ENCODE data around the gene NIPAL3. TPM values are rescaled to one million over a fixed set of nuclear protein-coding genes. Genes with fewer than 3 reads are reported as not detected.
A peak's percentile ranks its signal among the peaks of the same experiment; 100 is the strongest.
"Not testable (repeated sequence)": the region's sequence is repeated elsewhere in the genome, so short reads cannot be mapped to it uniquely, and the experiment has no call there.

Gene NIPAL3
- total and polyA plus RNA-seq, 2 donors from 2014 or later = 13.5 to 46.4 TPM

DNA sequence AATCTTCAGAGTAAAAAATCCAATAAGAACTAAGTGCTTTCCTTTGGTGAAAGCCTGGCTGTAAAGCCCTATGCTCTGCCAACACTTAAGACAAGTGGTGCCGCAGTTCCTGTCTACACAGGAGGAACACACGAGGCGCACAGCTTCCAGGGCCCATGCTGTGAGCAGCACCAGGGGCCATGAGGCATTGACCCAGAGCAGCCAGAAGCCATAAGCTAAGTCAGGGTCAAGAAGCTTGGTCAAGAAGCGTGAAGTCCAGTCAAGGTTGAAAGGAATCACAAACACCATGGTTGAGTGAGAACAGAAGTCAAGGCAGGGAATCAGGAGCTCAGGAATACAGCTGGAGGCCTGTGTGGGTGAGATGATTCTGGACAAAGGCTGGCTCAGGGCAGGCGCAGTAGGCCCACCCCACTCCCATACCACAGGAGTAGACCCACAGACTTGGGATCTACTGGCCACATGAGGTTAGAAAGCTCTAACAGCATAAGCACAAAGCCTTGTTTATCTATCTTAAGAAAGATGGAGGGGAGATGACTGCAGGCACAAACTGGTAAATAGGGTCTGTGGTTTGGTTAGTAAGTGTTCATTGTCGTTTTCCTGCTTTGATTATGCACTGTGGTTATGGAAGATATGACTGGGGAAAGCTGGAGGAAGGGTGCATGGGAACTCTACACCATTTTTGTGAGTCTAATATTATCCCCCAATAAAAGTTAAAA, 44.1 kb downstream of the NIPAL3 start:
- intact Hi-C loops (cut with DNase I) = no loop called here
- Histone ChIP-seq H3K27ac (ENCODE audit: low read depth in 2 of 2, low read length in 2 of 2) (no peak overlapping the region), H3K4me3 (ENCODE audit: low read length in 3 of 3) (no peak overlapping the region), H3K4me1 (ENCODE audit: control insufficient read depth in 2 of 3, insufficient read depth in 2 of 3, low read depth in 1 of 3, low read length in 3 of 3) (peaks cover 0 to 4% (median 0%) of the 10 kb centered on the region in 3 donors), H3K9me3 (ENCODE audit: control insufficient read depth in 2 of 3, insufficient read depth in 1 of 3, low read length in 3 of 3) (no peaks in the 10 kb centered on the region), H3K36me3 (ENCODE audit: control insufficient read depth in 2 of 3, insufficient read depth in 3 of 3, low read length in 3 of 3) (peaks cover 0 to 2% (median 0%) of the 10 kb centered on the region in 3 donors), H3K27me3 (ENCODE audit: control insufficient read depth, insufficient read depth, low read length) (no peaks in the 10 kb centered on the region), H3K9ac (ENCODE audit: low read length in 3 of 3) (no peak overlapping the region)
- FAIRE-seq = no peak
- no peak for TF ChIP-seq CTCF (IDR thresholded peaks at IDR 0.05; ENCODE audit: borderline replicate concordance, extremely low read depth, insufficient read depth)
- peak in 4 of 5 donors; percentile 50 to 69 (median 61) for DNase-seq

DNA sequence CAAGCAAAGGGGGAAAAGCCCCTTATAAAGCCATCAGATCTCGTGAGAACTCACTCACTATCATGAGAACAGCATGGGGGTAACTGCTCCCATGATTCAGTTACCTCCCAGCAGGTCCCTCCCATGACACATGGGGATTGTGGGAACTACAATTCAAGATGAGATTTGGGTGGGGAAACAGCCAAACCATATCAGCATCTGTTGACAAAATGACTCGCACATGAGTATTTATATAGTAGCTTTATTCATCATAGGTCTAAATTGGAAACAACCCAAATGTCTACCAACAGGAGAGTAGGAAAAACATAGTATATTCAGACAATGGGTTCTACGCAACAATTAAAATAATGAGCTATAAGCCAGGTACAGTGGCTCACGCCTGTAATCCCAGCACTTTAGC, 46.5 kb downstream of the NIPAL3 start:
- FAIRE-seq; intact Hi-C loops (cut with DNase I); DNase-seq; H3K27ac ChIP-seq (ENCODE audit: low read depth in 2 of 2, low read length in 2 of 2); H3K36me3 ChIP-seq (ENCODE audit: control insufficient read depth in 2 of 3, insufficient read depth in 3 of 3, low read length in 3 of 3); H3K4me3 ChIP-seq (ENCODE audit: low read length in 3 of 3); H3K9ac ChIP-seq (ENCODE audit: low read length in 3 of 3); H3K27me3 ChIP-seq (ENCODE audit: control insufficient read depth, insufficient read depth, low read length); H3K9me3 ChIP-seq (ENCODE audit: control insufficient read depth in 2 of 3, insufficient read depth in 1 of 3, low read length in 3 of 3); H3K4me1 ChIP-seq (ENCODE audit: control insufficient read depth in 2 of 3, insufficient read depth in 2 of 3, low read depth in 1 of 3, low read length in 3 of 3): not testable (repeated sequence)

- DNase-seq (no peak), FAIRE-seq (no peak)
- Histone ChIP-seq H3K27me3 (ENCODE audit: control insufficient read depth, insufficient read depth, low read length) (no peaks in the 10 kb centered on the region), H3K27ac (ENCODE audit: low read depth in 2 of 2, low read length in 2 of 2) (no peak overlapping the region), H3K36me3 (ENCODE audit: control insufficient read depth in 2 of 3, insufficient read depth in 3 of 3, low read length in 3 of 3) (no peaks in the 10 kb centered on the region), H3K4me3 (ENCODE audit: low read length in 3 of 3) (no peak overlapping the region), H3K9ac (ENCODE audit: low read length in 3 of 3) (no peak overlapping the region), H3K9me3 (ENCODE audit: control insufficient read depth in 2 of 3, insufficient read depth in 1 of 3, low read length in 3 of 3) (no peaks in the 10 kb centered on the region), H3K4me1 (ENCODE audit: control insufficient read depth in 2 of 3, insufficient read depth in 2 of 3, low read depth in 1 of 3, low read length in 3 of 3) (peaks cover 0 to 4% (median 0%) of the 10 kb centered on the region in 3 donors)
- intact Hi-C loops (cut with DNase I) = no loop called here
- TF ChIP-seq CTCF (IDR thresholded peaks at IDR 0.05; ENCODE audit: borderline replicate concordance, extremely low read depth, insufficient read depth) = no peak
Measured at GRCh38 chr1:24463776-24464735, 48.5 kb downstream of the NIPAL3 start.

- no peaks in the 10 kb centered on the region for H3K27me3 ChIP-seq (ENCODE audit: control insufficient read depth, insufficient read depth, low read length)
- intact Hi-C loops (cut with DNase I) = no loop called here
Measured at GRCh38 chr1:24465099-24465498, 49.5 kb downstream of the NIPAL3 start.

More at GRCh38 chr1:24465099-24465498, 49.5 kb downstream of the NIPAL3 start:
- FAIRE-seq = no peak
- Histone ChIP-seq H3K9me3 (ENCODE audit: control insufficient read depth in 2 of 3, insufficient read depth in 1 of 3, low read length in 3 of 3) (no peaks in the 10 kb centered on the region), H3K4me3 (ENCODE audit: low read length in 3 of 3) (no peak overlapping the region), H3K9ac (ENCODE audit: low read length in 3 of 3) (no peak overlapping the region), H3K36me3 (ENCODE audit: control insufficient read depth in 2 of 3, insufficient read depth in 3 of 3, low read length in 3 of 3) (no peaks in the 10 kb centered on the region), H3K4me1 (ENCODE audit: control insufficient read depth in 2 of 3, insufficient read depth in 2 of 3, low read depth in 1 of 3, low read length in 3 of 3) (no peaks in the 10 kb centered on the region), H3K27ac (ENCODE audit: low read depth in 2 of 2, low read length in 2 of 2) (no peak overlapping the region)
- no peak for TF ChIP-seq CTCF (IDR thresholded peaks at IDR 0.05; ENCODE audit: borderline replicate concordance, extremely low read depth, insufficient read depth)
- no peak for DNase-seq
